PC-3 (cell line): ENCODE data around the gene NASP. TPM values are rescaled to one million over a fixed set of nuclear protein-coding genes. Genes with fewer than 3 reads are reported as not detected.

ENCODE experiments used
- ATAC-seq: fragments of 200-7000 bp; cut with Tn5 transposase; 2 replicates; pipeline ENCODE4 v1.9.1; 2020; ENCODE audit warnings: mild to moderate bottlenecking, moderate library complexity
- BruUV-seq: library from RNA; stranded (reverse); fragments of 400-500 nt; replicated peaks from 2 replicates; lab custom pipeline; 2021; lab: Mats Ljungman, UMichigan
- CTCF ChIA-PET: fragments of 300-600 bp; sonication (Branson Sonifier 250); formaldehyde crosslinking; loops from one replicate; lab custom pipeline; 2022; ENCODE audit warnings: antibody characterized with exemption; lab: Charles Lee
- POLR2A ChIA-PET: fragments of 300-600 bp; sonication (Branson Sonifier 250); formaldehyde crosslinking; loops from one replicate; lab custom pipeline; 2022; ENCODE audit warnings: antibody characterized with exemption; ENCODE audit not compliant: unreplicated experiment; lab: Charles Lee
- DNase-seq: peaks from one replicate; pipeline ENCODE4 v3.0.0-alpha.2; 2015
- H2AFZ ChIP-seq: fragments of 300-600 bp; sonication (generic); 2 replicates; pipeline ENCODE4 v1.6.0; 2016; ENCODE audit warnings: antibody characterized with exemption, low read length
- H3F3A ChIP-seq: fragments of 300-600 bp; sonication (generic); one replicate; pipeline ENCODE4 v1.6.0; 2017; ENCODE audit warnings: antibody characterized with exemption, low read length, control low read depth, mild to moderate bottlenecking; ENCODE audit not compliant: unreplicated experiment
- H3K27ac ChIP-seq: fragments of 300-600 bp; sonication (generic); 2 replicates; pipeline ENCODE4 v1.5.1; 2016; ENCODE audit warnings: mild to moderate bottlenecking, low read length
- H3K27me3 ChIP-seq: fragments of 300-600 bp; sonication (generic); 2 replicates; pipeline ENCODE4 v1.6.1; 2016; ENCODE audit warnings: low read length, mixed read lengths
- H3K36me3 ChIP-seq: fragments of 300-600 bp; sonication (generic); 2 replicates; pipeline ENCODE4 v1.6.1; 2016; ENCODE audit warnings: low read depth, mixed run types, low read length, mixed read lengths
- H3K4me1 ChIP-seq: fragments of 300-600 bp; sonication (generic); 2 replicates; pipeline ENCODE4 v1.5.1; 2016; ENCODE audit warnings: low read length; ENCODE audit not compliant: insufficient read depth
- H3K4me2 ChIP-seq: fragments of 300-600 bp; sonication (generic); 2 replicates; pipeline ENCODE4 v1.6.0; 2016; ENCODE audit warnings: low read length
- H3K4me3 ChIP-seq: fragments of 300-600 bp; sonication (generic); 2 replicates; pipeline ENCODE4 v1.5.1; 2016; ENCODE audit warnings: mild to moderate bottlenecking, low read length, mixed read lengths
- H3K79me2 ChIP-seq: fragments of 300-600 bp; sonication (generic); 2 replicates; pipeline ENCODE4 v1.6.1; 2017; ENCODE audit warnings: low read length, mixed read lengths
- H3K9ac ChIP-seq: fragments of 300-600 bp; sonication (generic); 2 replicates; pipeline ENCODE4 v1.6.0; 2016; ENCODE audit warnings: mild to moderate bottlenecking, low read length
- H3K9me2 ChIP-seq: fragments of 300-600 bp; sonication (generic); replicated peaks from 2 replicates; pipeline ENCODE4 v1.6.1; 2016; ENCODE audit warnings: mixed run types, low read length, mixed read lengths
- H3K9me3 ChIP-seq: fragments of 300-600 bp; sonication (generic); 2 replicates; pipeline ENCODE4 v1.6.1; 2016; ENCODE audit warnings: low read length, mixed read lengths
- H4K20me1 ChIP-seq: fragments of 300-600 bp; sonication (generic); 2 replicates; pipeline ENCODE4 v1.6.1; 2016; ENCODE audit warnings: low read length, mixed read lengths
- CTCF ChIP-seq: fragments of 300-600 bp; sonication (generic); conservative IDR thresholded peaks from 2 replicates; pipeline ENCODE4 v1.5.1; 2017; ENCODE audit warnings: antibody characterized with exemption, low read depth, mild to moderate bottlenecking, low read length
- EZH2 ChIP-seq: fragments of 300-600 bp; sonication (generic); IDR thresholded peaks from one replicate; pipeline ENCODE4 v1.6.1; 2017; ENCODE audit warnings: antibody characterized with exemption, mild to moderate bottlenecking, low read length; ENCODE audit not compliant: unreplicated experiment
- EZH2phosphoT487 ChIP-seq: fragments of 300-600 bp; sonication (generic); IDR thresholded peaks from 2 replicates; pipeline ENCODE4 v1.6.1; 2018; ENCODE audit warnings: mild to moderate bottlenecking, antibody characterized with exemption, low read length, borderline replicate concordance
- intact Hi-C: fragments of 100-400 bp; cut with micrococcal nuclease; formaldehyde crosslinking; loops from 2 replicates; pipeline ENCODE4 v1.9.0; 2023
- total RNA-seq: library from RNA; depleted of rRNA; stranded (reverse); fragments of >200 nt; gene quantifications from 2 replicates; pipeline ENCODE4 v1.2.3, GENCODE V29; 2014

NASP gene
- total RNA-seq, 1 experiment from 2014 or later, result 119 TPM

DNA sequence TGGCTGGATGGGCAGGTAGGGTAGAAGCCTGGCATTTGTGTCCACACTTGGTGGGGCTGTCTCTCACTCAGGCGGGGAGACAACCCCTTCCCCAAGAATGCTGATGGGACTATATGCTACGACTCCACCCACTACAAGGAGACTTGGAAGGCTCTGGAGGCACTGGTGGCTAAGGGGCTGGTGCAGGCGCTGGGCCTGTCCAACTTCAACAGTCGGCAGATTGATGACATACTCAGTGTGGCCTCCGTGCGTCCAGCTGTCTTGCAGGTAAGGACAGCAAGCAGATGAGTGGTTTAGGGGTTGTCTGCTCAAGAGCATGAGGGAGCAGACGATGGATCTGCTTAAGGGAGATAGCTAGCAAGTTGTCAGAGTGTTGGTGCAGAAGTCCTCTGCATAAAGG lies 15.9 kb upstream of the NASP start:
- H3K9ac ChIP-seq, result no peak overlapping the region
- no peak for TF ChIP-seq EZH2phosphoT487
- TF ChIP-seq CTCF, result no peak
- no peak for TF ChIP-seq EZH2
- BruUV-seq, result no TSS peak

GRCh38 chr1:45568421-45568820 lies 15.4 kb upstream of the NASP start:
- Histone ChIP-seq H3K4me2 (no peak overlapping the region), H3K79me2 (no peaks in the 10 kb centered on the region), H3K4me3 (no peak overlapping the region), H3K27me3 (no peaks in the 10 kb centered on the region), H4K20me1 (no peaks in the 10 kb centered on the region), H3K9ac (no peak overlapping the region), H2AFZ (no peak overlapping the region), H3K4me1 (no peaks in the 10 kb centered on the region), H3K36me3 (peaks cover 33% of the 10 kb centered on the region), H3K9me3 (no peaks in the 10 kb centered on the region), H3K9me2 (no peaks in the 10 kb centered on the region), H3K27ac (no peak overlapping the region), H3F3A (no peaks in the 10 kb centered on the region)
- CTCF ChIA-PET, result no interaction called here
- intact Hi-C loops, result no loop called here
- POLR2A ChIA-PET, result no interaction called here
- DNase-seq (no peak), ATAC-seq (no peak)
- no TSS peak for BruUV-seq
- TF ChIP-seq CTCF (no peak), EZH2 (no peak), EZH2phosphoT487 (no peak)

More for the DNA sequence above, 15.9 kb upstream of the NASP start:
- Histone ChIP-seq H2AFZ (no peak overlapping the region), H3K36me3 (peaks cover 33% of the 10 kb centered on the region), H3K79me2 (no peaks in the 10 kb centered on the region), H4K20me1 (no peaks in the 10 kb centered on the region), H3K9me3 (no peaks in the 10 kb centered on the region), H3K4me3 (no peak overlapping the region), H3K9me2 (no peaks in the 10 kb centered on the region), H3K4me2 (no peak overlapping the region), H3F3A (no peaks in the 10 kb centered on the region), H3K27ac (no peak overlapping the region), H3K27me3 (no peaks in the 10 kb centered on the region), H3K4me1 (no peaks in the 10 kb centered on the region)
- ChIA-PET POLR2A (no interaction called here), CTCF (no interaction called here)
- DNase-seq, result no peak
- intact Hi-C loops, result no loop called here
- ATAC-seq, result no peak

- Histone ChIP-seq H3K4me3 (no peak overlapping the region), H4K20me1 (no peaks in the 10 kb centered on the region), H3K36me3 (peaks cover 33% of the 10 kb centered on the region), H3K9me2 (no peaks in the 10 kb centered on the region), H3F3A (no peaks in the 10 kb centered on the region), H3K27ac (no peak overlapping the region), H3K9me3 (no peaks in the 10 kb centered on the region), H3K9ac (no peak overlapping the region), H3K4me2 (no peak overlapping the region), H2AFZ (no peak overlapping the region), H3K79me2 (no peaks in the 10 kb centered on the region), H3K27me3 (no peaks in the 10 kb centered on the region), H3K4me1 (no peaks in the 10 kb centered on the region)
- intact Hi-C loops, result no loop called here
- POLR2A ChIA-PET, result interaction anchor here (1.1 kb wide), 1 partner anchor 48 kb away, joined by 4 read pairs; the partner anchor contains the start of gene PRDX1
- no TSS peak for BruUV-seq
- no peak for DNase-seq
- CTCF ChIA-PET, result interaction anchor here (0.6 to 1.0 kb wide), 3 partner anchors 48 to 56 kb away, joined by 3 to 5 read pairs (median 5); partner anchors contain the start of gene PRDX1
- no peak for TF ChIP-seq CTCF
- TF ChIP-seq EZH2phosphoT487, result no peak
- no peak for TF ChIP-seq EZH2
- ATAC-seq, result peak; percentile 14
Observed at GRCh38 chr1:45569571-45569961, 14.3 kb upstream of the NASP start.
